HepG2 (cell line): ENCODE data around the gene NRSN2. TPM values are rescaled to one million over a fixed set of nuclear protein-coding genes. Genes with fewer than 3 reads are reported as not detected.

ENCODE experiments used
- HDAC1 ChIP-seq: sonication (generic); formaldehyde crosslinking; IDR thresholded peaks from 2 replicates; pipeline ENCODE4 v1.5.1; 2020; ENCODE audit warnings: mild to moderate bottlenecking, missing genetic modification reagents
- HNRNPH1 ChIP-seq: fragments of 200-400 bp; formaldehyde crosslinking; optimal IDR thresholded peaks from 2 replicates; pipeline ENCODE3; 2017; ENCODE audit warnings: mild to moderate bottlenecking, low read depth, low read length
- IRX3 ChIP-seq: sonication (generic); formaldehyde crosslinking; IDR thresholded peaks from 2 replicates; pipeline ENCODE4 v1.8.1; 2023; ENCODE audit warnings: mild to moderate bottlenecking, low read depth, missing genetic modification reagents, borderline replicate concordance
- KLF16 ChIP-seq, 2 experiments: sonication (generic) in 1 of 2; formaldehyde crosslinking in 1 of 2; IDR thresholded peaks; 2 replicates each; pipeline versions ENCODE4 v1.6.1 to v1.8.0; 2016 to 2023; ENCODE audit warnings: missing genetic modification reagents in 2 of 2, missing compliant biosample characterization in 1 of 2
- NFYC ChIP-seq: IDR thresholded peaks from 2 replicates; pipeline ENCODE4 v1.6.1; 2016; ENCODE audit warnings: missing genetic modification reagents, missing compliant biosample characterization
- PITX1 ChIP-seq: sonication (generic); formaldehyde crosslinking; IDR thresholded peaks from 2 replicates; pipeline ENCODE4 v1.5.1; 2020; ENCODE audit warnings: mild to moderate bottlenecking, missing genetic modification reagents
- RBFOX2 ChIP-seq: fragments of 200-400 bp; formaldehyde crosslinking; IDR thresholded peaks from 2 replicates; pipeline ENCODE4 v1.6.1; 2017; ENCODE audit warnings: low read depth, mild to moderate bottlenecking, low read length
- RBM22 ChIP-seq: fragments of 200-400 bp; formaldehyde crosslinking; optimal IDR thresholded peaks from 2 replicates; pipeline ENCODE3; 2017; ENCODE audit warnings: mild to moderate bottlenecking, low read length, moderate library complexity
- SPEN ChIP-seq: sonication (generic); formaldehyde crosslinking; IDR thresholded peaks from 2 replicates; pipeline ENCODE4 v1.5.1; 2020; ENCODE audit warnings: low read depth, mild to moderate bottlenecking, missing genetic modification reagents
- STAT5B ChIP-seq: sonication (generic); formaldehyde crosslinking; IDR thresholded peaks from 2 replicates; pipeline ENCODE4 v1.4.0; 2020; ENCODE audit warnings: missing genetic modification reagents
- TBL1XR1 ChIP-seq: fragments of 150-350 bp; IDR thresholded peaks from 2 replicates; pipeline ENCODE4 v1.6.1; 2014; ENCODE audit warnings: borderline replicate concordance, low read length; ENCODE audit not compliant: partially characterized antibody
- TMF1 ChIP-seq: sonication (generic); formaldehyde crosslinking; IDR thresholded peaks from 2 replicates; pipeline ENCODE4 v1.8.1; 2022; ENCODE audit warnings: low read depth, missing genetic modification reagents
- ZBTB42 ChIP-seq: sonication (generic); formaldehyde crosslinking; IDR thresholded peaks from 2 replicates; pipeline ENCODE4 v1.5.0; 2020; ENCODE audit warnings: mild to moderate bottlenecking, missing genetic modification reagents
- ZKSCAN5 ChIP-seq: sonication (generic); formaldehyde crosslinking; IDR thresholded peaks from 2 replicates; pipeline ENCODE4 v1.5.1; 2020; ENCODE audit warnings: mild to moderate bottlenecking, missing genetic modification reagents
- ZMYM4 ChIP-seq: sonication (generic); formaldehyde crosslinking; IDR thresholded peaks from 2 replicates; pipeline ENCODE4 v1.8.1; 2023; ENCODE audit warnings: mild to moderate bottlenecking, missing genetic modification reagents
- ZNF350 ChIP-seq: sonication (generic); formaldehyde crosslinking; IDR thresholded peaks from 2 replicates; pipeline ENCODE4 v1.4.0; 2020; ENCODE audit warnings: mild to moderate bottlenecking, low read depth, missing genetic modification reagents, borderline replicate concordance
- ZNF383 ChIP-seq: sonication (generic); formaldehyde crosslinking; IDR thresholded peaks from 2 replicates; pipeline ENCODE4 v1.4.0; 2020; ENCODE audit warnings: missing genetic modification reagents, mild to moderate bottlenecking, borderline replicate concordance
- ZNF747 ChIP-seq: sonication (generic); formaldehyde crosslinking; IDR thresholded peaks from 2 replicates; pipeline ENCODE4 v1.8.1; 2023; ENCODE audit warnings: missing genetic modification reagents, mild to moderate bottlenecking, borderline replicate concordance
- ZSCAN21 ChIP-seq: sonication (generic); formaldehyde crosslinking; IDR thresholded peaks from 2 replicates; pipeline ENCODE4 v1.8.0; 2022; ENCODE audit warnings: mild to moderate bottlenecking, missing genetic modification reagents, moderate library complexity, borderline replicate concordance
- polyA plus RNA-seq, 8 experiments: library from polyadenylated mRNA; depleted of rRNA in 3 of 8; stranded (reverse) in 7 of 8; unstranded in 1 of 8; fragments of >200 nt; fragmentation: Illumina TruSeq in 4 of 8; extraction: Trizol in 4 of 8; gene quantifications; 2 replicates each; pipeline versions ENCODE4 v1.2.1 to v1.2.3, GENCODE V29; 2011 to 2016; ENCODE audit warnings: low read depth in 4 of 8, missing spikeins in 1 of 8, mixed read lengths in 1 of 8; ENCODE audit not compliant: insufficient read depth in 1 of 8
- total RNA-seq, 5 experiments: library from RNA; depleted of rRNA; stranded (reverse); fragments of >200 nt; fragmentation: Illumina TruSeq; extraction: Trizol; gene quantifications; 2 replicates each; pipeline ENCODE4 v1.2.3, GENCODE V29; 2016; ENCODE audit warnings: low read depth in 1 of 5
- TF ChIP-seq, protein P1 (sequence below): sonication (generic); formaldehyde crosslinking; IDR thresholded peaks from 2 replicates; pipeline ENCODE4 v1.4.0; 2020; ENCODE audit warnings: missing genetic modification reagents, borderline replicate concordance
- TF ChIP-seq, protein P2 (sequence below): sonication (generic); formaldehyde crosslinking; IDR thresholded peaks from 2 replicates; pipeline ENCODE4 v1.5.1; 2020; ENCODE audit warnings: mild to moderate bottlenecking, moderate library complexity, missing genetic modification reagents
- TF ChIP-seq, protein P3 (sequence below): sonication (generic); formaldehyde crosslinking; IDR thresholded peaks from 2 replicates; pipeline ENCODE4 v1.8.0; 2022; ENCODE audit warnings: mild to moderate bottlenecking, missing genetic modification reagents
- TF ChIP-seq, protein P4 (sequence below): sonication (generic); formaldehyde crosslinking; IDR thresholded peaks from 2 replicates; pipeline ENCODE4 v1.8.0; 2022; ENCODE audit warnings: mild to moderate bottlenecking, missing genetic modification reagents, moderate library complexity
- TF ChIP-seq, protein P5 (sequence below): IDR thresholded peaks from 2 replicates; pipeline ENCODE4 v1.6.1; 2016

NRSN2 gene
- total and polyA plus RNA-seq, 2 of the 13 experiments (the other 11 are each of a cell fraction or from before 2014, with no cell fraction given) = 32.3 to 49.4 TPM

DNA sequence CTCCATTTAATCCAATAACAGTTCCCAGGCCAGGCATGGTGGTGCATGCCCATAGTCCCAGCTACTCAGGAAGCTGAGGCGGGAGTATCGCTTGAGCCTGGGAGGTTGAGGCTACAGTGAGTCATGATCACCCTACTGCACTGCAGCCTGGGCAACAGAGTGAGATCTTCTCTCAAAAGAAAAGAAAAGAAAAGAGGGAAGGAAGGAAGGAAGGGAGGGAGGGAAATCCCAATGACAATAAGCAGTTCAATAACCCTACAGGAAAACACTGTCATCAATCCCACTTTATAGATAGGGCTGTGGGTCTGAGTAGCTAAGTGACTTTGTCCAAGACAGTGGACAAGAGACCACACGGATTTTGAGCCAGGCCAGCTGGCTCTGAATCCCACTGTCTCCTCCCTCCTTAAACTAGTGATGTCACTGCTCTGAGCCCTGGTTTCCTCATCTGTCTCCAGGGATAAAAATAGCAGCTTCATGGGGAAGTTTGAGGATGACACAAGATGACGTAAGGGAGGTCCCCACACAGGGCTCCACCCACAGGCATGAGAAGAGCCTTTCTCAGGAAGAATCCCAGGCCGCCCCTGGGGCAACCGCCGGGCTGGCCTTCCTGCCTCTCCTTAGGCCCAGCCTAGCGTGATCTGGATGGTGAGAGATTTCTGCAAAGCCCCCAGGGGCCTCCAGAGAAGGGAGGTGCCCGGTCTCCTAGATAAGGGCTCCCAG lies 26.4 kb downstream of the NRSN2 start (continued):
- TF ChIP-seq, protein P1, sequence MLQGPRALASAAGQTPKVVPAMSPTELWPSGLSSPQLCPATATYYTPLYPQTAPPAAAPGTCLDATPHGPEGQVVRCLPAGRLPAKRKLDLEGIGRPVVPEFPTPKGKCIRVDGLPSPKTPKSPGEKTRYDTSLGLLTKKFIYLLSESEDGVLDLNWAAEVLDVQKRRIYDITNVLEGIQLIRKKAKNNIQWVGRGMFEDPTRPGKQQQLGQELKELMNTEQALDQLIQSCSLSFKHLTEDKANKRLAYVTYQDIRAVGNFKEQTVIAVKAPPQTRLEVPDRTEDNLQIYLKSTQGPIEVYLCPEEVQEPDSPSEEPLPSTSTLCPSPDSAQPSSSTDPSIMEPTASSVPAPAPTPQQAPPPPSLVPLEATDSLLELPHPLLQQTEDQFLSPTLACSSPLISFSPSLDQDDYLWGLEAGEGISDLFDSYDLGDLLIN (CRISPR knock-in tag) = no peak
- TF ChIP-seq NFYC (CRISPR knock-in tag) (no peak), RBFOX2 (no peak), HDAC1 (no peak), TMF1 (no peak), HNRNPH1 (no peak), ZBTB42 (no peak), ZNF747 (CRISPR knock-in tag) (no peak), ZSCAN21 (CRISPR knock-in tag) (no peak), ZMYM4 (no peak), ZNF350 (CRISPR knock-in tag) (no peak), KLF16 (CRISPR knock-in tag; IDR thresholded peaks at IDR 0.05) (peak in 1 of 2 experiments; percentile 17; a peak in 1 of 4 replicates), ZKSCAN5 (no peak), RBM22 (no peak), ZNF383 (CRISPR knock-in tag) (no peak), TBL1XR1 (no peak), PITX1 (CRISPR knock-in tag) (no peak; the same call in 1 of the 2 replicates), SPEN (no peak), IRX3 (CRISPR knock-in tag) (no peak), STAT5B (CRISPR knock-in tag) (no peak)
- TF ChIP-seq, protein P2, sequence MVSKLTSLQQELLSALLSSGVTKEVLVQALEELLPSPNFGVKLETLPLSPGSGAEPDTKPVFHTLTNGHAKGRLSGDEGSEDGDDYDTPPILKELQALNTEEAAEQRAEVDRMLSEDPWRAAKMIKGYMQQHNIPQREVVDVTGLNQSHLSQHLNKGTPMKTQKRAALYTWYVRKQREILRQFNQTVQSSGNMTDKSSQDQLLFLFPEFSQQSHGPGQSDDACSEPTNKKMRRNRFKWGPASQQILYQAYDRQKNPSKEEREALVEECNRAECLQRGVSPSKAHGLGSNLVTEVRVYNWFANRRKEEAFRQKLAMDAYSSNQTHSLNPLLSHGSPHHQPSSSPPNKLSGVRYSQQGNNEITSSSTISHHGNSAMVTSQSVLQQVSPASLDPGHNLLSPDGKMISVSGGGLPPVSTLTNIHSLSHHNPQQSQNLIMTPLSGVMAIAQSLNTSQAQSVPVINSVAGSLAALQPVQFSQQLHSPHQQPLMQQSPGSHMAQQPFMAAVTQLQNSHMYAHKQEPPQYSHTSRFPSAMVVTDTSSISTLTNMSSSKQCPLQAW (CRISPR knock-in tag) = no peak
- TF ChIP-seq, protein P3, sequence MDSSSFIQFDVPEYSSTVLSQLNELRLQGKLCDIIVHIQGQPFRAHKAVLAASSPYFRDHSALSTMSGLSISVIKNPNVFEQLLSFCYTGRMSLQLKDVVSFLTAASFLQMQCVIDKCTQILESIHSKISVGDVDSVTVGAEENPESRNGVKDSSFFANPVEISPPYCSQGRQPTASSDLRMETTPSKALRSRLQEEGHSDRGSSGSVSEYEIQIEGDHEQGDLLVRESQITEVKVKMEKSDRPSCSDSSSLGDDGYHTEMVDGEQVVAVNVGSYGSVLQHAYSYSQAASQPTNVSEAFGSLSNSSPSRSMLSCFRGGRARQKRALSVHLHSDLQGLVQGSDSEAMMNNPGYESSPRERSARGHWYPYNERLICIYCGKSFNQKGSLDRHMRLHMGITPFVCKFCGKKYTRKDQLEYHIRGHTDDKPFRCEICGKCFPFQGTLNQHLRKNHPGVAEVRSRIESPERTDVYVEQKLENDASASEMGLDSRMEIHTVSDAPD = 0 out of 2 replicates have a peak, but pooled peaks have one; percentile 49
- TF ChIP-seq, protein P4, sequence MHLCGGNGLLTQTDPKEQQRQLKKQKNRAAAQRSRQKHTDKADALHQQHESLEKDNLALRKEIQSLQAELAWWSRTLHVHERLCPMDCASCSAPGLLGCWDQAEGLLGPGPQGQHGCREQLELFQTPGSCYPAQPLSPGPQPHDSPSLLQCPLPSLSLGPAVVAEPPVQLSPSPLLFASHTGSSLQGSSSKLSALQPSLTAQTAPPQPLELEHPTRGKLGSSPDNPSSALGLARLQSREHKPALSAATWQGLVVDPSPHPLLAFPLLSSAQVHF = no peak
- TF ChIP-seq, protein P5, sequence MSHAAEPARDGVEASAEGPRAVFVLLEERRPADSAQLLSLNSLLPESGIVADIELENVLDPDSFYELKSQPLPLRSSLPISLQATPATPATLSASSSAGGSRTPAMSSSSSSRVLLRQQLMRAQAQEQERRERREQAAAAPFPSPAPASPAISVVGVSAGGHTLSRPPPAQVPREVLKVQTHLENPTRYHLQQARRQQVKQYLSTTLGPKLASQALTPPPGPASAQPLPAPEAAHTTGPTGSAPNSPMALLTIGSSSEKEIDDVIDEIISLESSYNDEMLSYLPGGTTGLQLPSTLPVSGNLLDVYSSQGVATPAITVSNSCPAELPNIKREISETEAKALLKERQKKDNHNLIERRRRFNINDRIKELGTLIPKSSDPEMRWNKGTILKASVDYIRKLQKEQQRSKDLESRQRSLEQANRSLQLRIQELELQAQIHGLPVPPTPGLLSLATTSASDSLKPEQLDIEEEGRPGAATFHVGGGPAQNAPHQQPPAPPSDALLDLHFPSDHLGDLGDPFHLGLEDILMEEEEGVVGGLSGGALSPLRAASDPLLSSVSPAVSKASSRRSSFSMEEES = no peak
